Caco-2 (cell line): ENCODE data around the gene EIF2B2. TPM values are rescaled to one million over a fixed set of nuclear protein-coding genes. Genes with fewer than 3 reads are reported as not detected.

Experiments used
- BruUV-seq: library from RNA; stranded (reverse); fragments of 400-500 nt; replicated peaks from 2 replicates; lab custom pipeline; 2021; lab: Mats Ljungman, UMichigan
- CTCF ChIA-PET: fragments of 300-600 bp; sonication (Branson Sonifier 250); formaldehyde crosslinking; loops from one replicate; lab custom pipeline; 2022; ENCODE audit warnings: antibody characterized with exemption; lab: Charles Lee
- POLR2A ChIA-PET: fragments of 300-600 bp; sonication (Branson Sonifier 250); formaldehyde crosslinking; loops from one replicate; lab custom pipeline; 2022; ENCODE audit warnings: antibody characterized with exemption; lab: Charles Lee
- DNase-seq, 2 experiments: peaks; one replicate each; pipeline versions ENCODE4 v3.0.0 to v3.0.0-alpha.2; 2020 to 2022
- H3K27me3 ChIP-seq: replicated peaks from 2 replicates; pipeline ENCODE4 v1.6.0; 2011; ENCODE audit warnings: low read length; ENCODE audit not compliant: control insufficient read depth, insufficient read depth
- H3K36me3 ChIP-seq: 2 replicates; pipeline ENCODE4 v1.5.1; 2011; ENCODE audit warnings: low read length; ENCODE audit not compliant: control insufficient read depth, insufficient read depth
- H3K4me1 ChIP-seq: fragments of 250-450 bp; sonication (Bioruptor Pico); 2 replicates; pipeline ENCODE4 v1.5.1; 2020; ENCODE audit warnings: mild to moderate bottlenecking
- H3K4me3 ChIP-seq: 2 replicates; pipeline ENCODE4 v1.5.1; 2011; ENCODE audit warnings: low read depth, mild to moderate bottlenecking, control low read depth, low read length
- H3K9me3 ChIP-seq: fragments of 250-450 bp; sonication (Bioruptor Pico); 2 replicates; pipeline ENCODE4 v1.5.1; 2020; ENCODE audit warnings: mild to moderate bottlenecking, moderate library complexity
- H3K27ac Mint-ChIP-seq: one replicate; pipeline ENCODE4 v1.8.0; 2022; ENCODE audit warnings: mixed read lengths; ENCODE audit not compliant: unreplicated experiment
- H3K27me3 Mint-ChIP-seq: one replicate; pipeline ENCODE4 v1.8.0; 2022; ENCODE audit warnings: mixed read lengths; ENCODE audit not compliant: insufficient read depth, unreplicated experiment
- H3K36me3 Mint-ChIP-seq: one replicate; pipeline ENCODE4 v1.8.0; 2022; ENCODE audit warnings: mild to moderate bottlenecking, mixed read lengths; ENCODE audit not compliant: insufficient read depth, unreplicated experiment
- H3K4me1 Mint-ChIP-seq: one replicate; pipeline ENCODE4 v1.8.0; 2022; ENCODE audit warnings: low read depth, mixed read lengths; ENCODE audit not compliant: unreplicated experiment
- H3K4me3 Mint-ChIP-seq: one replicate; pipeline ENCODE4 v1.8.0; 2022; ENCODE audit warnings: mild to moderate bottlenecking, moderate library complexity, mixed read lengths; ENCODE audit not compliant: unreplicated experiment
- H3K9me3 Mint-ChIP-seq: one replicate; pipeline ENCODE4 v1.8.0; 2022; ENCODE audit warnings: mixed read lengths; ENCODE audit not compliant: unreplicated experiment
- intact Hi-C: fragments of 100-400 bp; cut with micrococcal nuclease; formaldehyde crosslinking; loops from one replicate; pipeline ENCODE4 v1.10.0; 2022; ENCODE audit not compliant: unreplicated experiment
- total RNA-seq: library from RNA; stranded (reverse); gene quantifications from 2 replicates; pipeline ENCODE4 v1.2.3, GENCODE V29; 2022
- TF ChIP-seq, protein P1 (sequence below), 2 experiments: fragments of 200-600 bp in 1 of 2; IDR thresholded peaks; 1 replicate in 1 of 2; 2 replicates in 1 of 2; pipeline versions ENCODE4 v1.5.1 to v1.8.0; 2011 to 2022; ENCODE audit warnings: antibody characterized with exemption in 1 of 2, control low read depth in 1 of 2, inconsistent platforms in 1 of 2, low read depth in 1 of 2, low read length in 1 of 2, mild to moderate bottlenecking in 1 of 2, moderate library complexity in 1 of 2; ENCODE audit not compliant: insufficient read depth in 1 of 2, severe bottlenecking in 1 of 2, unreplicated experiment in 1 of 2

Gene EIF2B2
- total RNA-seq, 1 experiment from 2014 or later: 54.4 TPM

DNA sequence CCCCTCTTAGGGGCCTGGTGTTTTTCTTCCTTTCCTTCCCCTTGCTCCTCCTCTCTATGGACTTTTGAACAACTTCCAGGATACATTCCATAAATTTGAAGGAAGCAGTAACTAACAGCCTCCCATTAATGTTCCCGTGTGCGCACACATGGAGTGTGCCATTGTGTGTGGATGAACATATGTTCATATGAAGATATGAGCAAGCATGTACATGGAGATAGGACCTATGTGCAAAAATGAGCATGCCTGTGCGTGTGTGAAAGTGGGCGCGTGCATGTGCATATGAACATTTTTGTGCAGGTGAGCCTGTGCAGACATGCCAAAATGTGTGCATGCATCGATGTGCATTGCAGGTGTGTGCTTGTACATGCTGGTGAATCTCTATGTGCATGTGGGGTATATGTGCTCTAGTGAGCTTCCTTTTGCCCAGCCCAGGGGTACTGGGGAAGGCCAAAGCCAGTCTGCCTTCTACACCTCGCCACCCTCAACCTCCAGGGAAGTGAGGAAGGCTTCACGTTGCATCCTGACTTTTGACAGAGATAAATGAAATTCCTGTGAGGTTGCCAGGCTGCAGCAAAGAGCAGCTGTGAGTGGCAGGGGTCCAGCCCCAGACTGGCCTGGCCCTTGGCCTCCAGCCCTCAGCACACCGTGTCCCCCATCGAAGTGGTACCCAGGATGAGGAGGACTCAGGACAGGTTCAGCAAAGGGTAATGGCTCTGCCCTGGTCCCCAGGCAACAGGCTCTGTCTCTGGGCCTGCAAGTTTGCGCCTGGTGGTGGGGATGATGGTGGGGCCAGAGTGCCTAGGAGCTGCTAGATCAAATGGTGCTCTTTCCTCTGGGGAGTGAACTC is 26.2 kb upstream of the EIF2B2 start:
- DNase-seq: no peak
- Histone ChIP-seq H3K9me3 (no peaks in the 10 kb centered on the region), H3K36me3 (no peaks in the 10 kb centered on the region), H3K27me3 (no peaks in the 10 kb centered on the region), H3K4me3 (no peak overlapping the region), H3K4me1 (peaks cover 46% of the 10 kb centered on the region)
- Mint-ChIP-seq H3K36me3 (no peaks in the 10 kb centered on the region), H3K4me1 (peaks cover 15% of the 10 kb centered on the region), H3K27me3 (no peaks in the 10 kb centered on the region), H3K4me3 (no peak overlapping the region), H3K27ac (no peak overlapping the region), H3K9me3 (no peaks in the 10 kb centered on the region)
- ChIA-PET POLR2A (interaction anchor here (0.6 kb wide), 1 partner anchor 26 kb away, joined by 3 read pairs; the partner anchor contains the start of gene EIF2B2), CTCF (no interaction called here)
- BruUV-seq: no TSS peak
- intact Hi-C loops: no loop called here
- TF ChIP-seq, protein P1, sequence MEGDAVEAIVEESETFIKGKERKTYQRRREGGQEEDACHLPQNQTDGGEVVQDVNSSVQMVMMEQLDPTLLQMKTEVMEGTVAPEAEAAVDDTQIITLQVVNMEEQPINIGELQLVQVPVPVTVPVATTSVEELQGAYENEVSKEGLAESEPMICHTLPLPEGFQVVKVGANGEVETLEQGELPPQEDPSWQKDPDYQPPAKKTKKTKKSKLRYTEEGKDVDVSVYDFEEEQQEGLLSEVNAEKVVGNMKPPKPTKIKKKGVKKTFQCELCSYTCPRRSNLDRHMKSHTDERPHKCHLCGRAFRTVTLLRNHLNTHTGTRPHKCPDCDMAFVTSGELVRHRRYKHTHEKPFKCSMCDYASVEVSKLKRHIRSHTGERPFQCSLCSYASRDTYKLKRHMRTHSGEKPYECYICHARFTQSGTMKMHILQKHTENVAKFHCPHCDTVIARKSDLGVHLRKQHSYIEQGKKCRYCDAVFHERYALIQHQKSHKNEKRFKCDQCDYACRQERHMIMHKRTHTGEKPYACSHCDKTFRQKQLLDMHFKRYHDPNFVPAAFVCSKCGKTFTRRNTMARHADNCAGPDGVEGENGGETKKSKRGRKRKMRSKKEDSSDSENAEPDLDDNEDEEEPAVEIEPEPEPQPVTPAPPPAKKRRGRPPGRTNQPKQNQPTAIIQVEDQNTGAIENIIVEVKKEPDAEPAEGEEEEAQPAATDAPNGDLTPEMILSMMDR (IDR thresholded peaks at IDR 0.05; ENCODE audit: insufficient read depth in 1 of 2, low read depth in 1 of 2, low read length in 1 of 2, severe bottlenecking in 1 of 2, unreplicated experiment in 1 of 2): no peak

DNA sequence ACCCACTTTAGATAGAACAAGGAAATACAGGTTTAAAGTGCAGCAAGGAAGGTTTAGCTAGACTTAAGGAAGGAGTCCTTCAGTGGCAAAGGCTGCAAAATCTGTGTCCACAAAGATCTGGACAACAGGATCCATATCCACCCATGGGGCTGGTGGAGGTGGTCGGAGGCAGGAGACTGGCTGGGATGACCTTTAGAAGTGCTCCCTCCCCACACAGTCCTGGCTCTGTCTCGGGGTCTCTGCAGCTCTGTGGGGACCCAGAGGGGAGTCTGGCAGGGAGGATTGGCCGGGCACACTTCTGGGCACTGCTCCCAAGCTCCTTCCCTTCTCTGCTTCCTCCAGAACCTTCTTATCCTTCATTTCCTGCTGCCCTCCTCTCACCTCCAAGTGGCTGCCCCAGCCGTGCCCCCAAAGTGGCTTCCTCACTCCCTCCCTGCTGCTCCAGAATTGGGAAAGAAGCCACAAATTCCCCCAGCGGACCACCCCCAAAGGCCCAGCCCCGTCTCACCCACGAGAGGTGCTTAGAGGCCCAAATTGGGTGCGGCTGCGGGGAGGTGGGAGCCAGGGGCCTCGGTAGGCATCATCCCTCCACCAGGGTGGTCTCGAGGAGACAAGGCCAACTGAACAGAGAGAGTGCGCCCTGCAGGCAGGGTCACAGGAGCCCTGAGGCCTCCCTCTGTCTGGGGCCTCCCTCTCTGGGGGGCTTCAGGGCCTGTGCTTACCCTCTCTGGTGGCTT is 25.4 kb upstream of the EIF2B2 start:
- Histone ChIP-seq H3K9me3 (no peaks in the 10 kb centered on the region), H3K4me1 (peaks cover 46% of the 10 kb centered on the region), H3K27me3 (no peaks in the 10 kb centered on the region), H3K4me3 (no peak overlapping the region), H3K36me3 (no peaks in the 10 kb centered on the region)
- H3K36me3 Mint-ChIP-seq: no peaks in the 10 kb centered on the region
- ChIA-PET CTCF (no interaction called here), POLR2A (interaction anchor here (0.6 kb wide), 1 partner anchor 25 kb away, joined by 3 read pairs; the partner anchor contains the start of gene EIF2B2)
- peaks cover 15% of the 10 kb centered on the region for H3K4me1 Mint-ChIP-seq
- no peaks in the 10 kb centered on the region for H3K9me3 Mint-ChIP-seq
- DNase-seq: no peak
- intact Hi-C loops: no loop called here
- H3K4me3 Mint-ChIP-seq: no peak overlapping the region
- TF ChIP-seq, protein P1 (IDR thresholded peaks at IDR 0.05; ENCODE audit: insufficient read depth in 1 of 2, low read depth in 1 of 2, low read length in 1 of 2, severe bottlenecking in 1 of 2, unreplicated experiment in 1 of 2): no peak
- no peak overlapping the region for H3K27ac Mint-ChIP-seq
- BruUV-seq: no TSS peak
- H3K27me3 Mint-ChIP-seq: no peaks in the 10 kb centered on the region

DNA sequence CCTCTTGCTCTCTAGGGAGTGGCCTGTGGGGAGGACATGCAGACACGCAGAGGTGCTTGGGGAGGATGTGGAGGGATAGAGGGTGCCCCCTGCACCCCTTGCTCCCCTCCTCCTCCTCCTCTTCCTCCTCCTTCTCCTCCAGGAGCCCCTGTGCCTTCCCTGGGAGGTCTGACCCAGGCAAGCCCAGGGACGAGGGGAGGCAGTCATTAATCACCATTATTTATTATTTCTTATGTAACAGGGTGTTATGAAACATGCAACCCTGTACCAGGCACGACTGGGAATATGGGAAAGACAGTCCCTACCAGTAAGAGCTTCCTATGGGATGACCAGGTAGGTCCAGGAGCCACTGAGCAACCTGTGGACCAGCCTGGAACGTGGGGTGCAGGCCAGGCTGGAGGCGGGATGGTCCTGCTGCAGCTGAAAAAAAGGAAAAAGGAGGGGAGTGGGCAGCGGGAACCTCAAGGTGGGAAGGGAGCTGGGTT is 24.8 kb upstream of the EIF2B2 start:
- intact Hi-C loops: no loop called here
- Histone ChIP-seq H3K4me1 (peaks cover 42% of the 10 kb centered on the region), H3K36me3 (no peaks in the 10 kb centered on the region), H3K9me3 (no peaks in the 10 kb centered on the region), H3K4me3 (no peak overlapping the region), H3K27me3 (no peaks in the 10 kb centered on the region)
- peaks cover 15% of the 10 kb centered on the region for H3K4me1 Mint-ChIP-seq
- no TSS peak for BruUV-seq
- H3K36me3 Mint-ChIP-seq: no peaks in the 10 kb centered on the region
- no peaks in the 10 kb centered on the region for H3K9me3 Mint-ChIP-seq
- no peak overlapping the region for H3K4me3 Mint-ChIP-seq
- ChIA-PET POLR2A (no interaction called here), CTCF (no interaction called here)
- TF ChIP-seq, protein P1 (IDR thresholded peaks at IDR 0.05; ENCODE audit: insufficient read depth in 1 of 2, low read depth in 1 of 2, low read length in 1 of 2, severe bottlenecking in 1 of 2, unreplicated experiment in 1 of 2): no peak
- H3K27me3 Mint-ChIP-seq: no peaks in the 10 kb centered on the region
- no peak overlapping the region for H3K27ac Mint-ChIP-seq
- no peak for DNase-seq
